Effector memory CD4-positive, alpha-beta T cell (primary cell): ENCODE measurements around the gene SLC17A7.

ENCODE experiments used
- DNase-seq, 3 donors: peaks; one replicate each; pipeline ENCODE4 v3.0.0-alpha.2; 2020
- H3K27ac ChIP-seq: 2 replicates; pipeline ENCODE4 v1.7.0; 2013; ENCODE audit warnings: mild to moderate bottlenecking, low read length, moderate library complexity; ENCODE audit not compliant: insufficient read depth, poor library complexity, severe bottlenecking
- H3K27me3 ChIP-seq: replicated peaks from 2 replicates; pipeline ENCODE4 v1.7.0; 2013; ENCODE audit warnings: mild to moderate bottlenecking, low read length; ENCODE audit not compliant: insufficient read depth, control insufficient read depth, poor library complexity, severe bottlenecking
- H3K36me3 ChIP-seq: 2 replicates; pipeline ENCODE4 v1.7.0; 2013; ENCODE audit warnings: mild to moderate bottlenecking, low read length, moderate library complexity; ENCODE audit not compliant: control insufficient read depth, insufficient read depth
- H3K4me1 ChIP-seq: 2 replicates; pipeline ENCODE4 v1.7.0; 2013; ENCODE audit warnings: low read length, mild to moderate bottlenecking; ENCODE audit not compliant: control insufficient read depth, insufficient read depth, poor library complexity, severe bottlenecking
- H3K4me3 ChIP-seq: 2 replicates; pipeline ENCODE4 v1.7.0; 2013; ENCODE audit warnings: low read length, low read depth, mild to moderate bottlenecking; ENCODE audit not compliant: insufficient read depth, poor library complexity, severe bottlenecking
- H3K9me3 ChIP-seq: 2 replicates; pipeline ENCODE4 v1.7.0; 2013; ENCODE audit warnings: mild to moderate bottlenecking, low read length, moderate library complexity; ENCODE audit not compliant: control insufficient read depth
- total RNA-seq, 3 donors: gene quantifications; one replicate each; lab custom pipeline; 2026; lab: John Stamatoyannopoulos, UW

The SLC17A7 gene
- 0 to 0.19 (median 0) reads per million in 3 donors for total RNA-seq

- Histone ChIP-seq H3K4me3 (no peak within 1 kb of the TSS), H3K4me1 (peaks cover 22% of the 10 kb centered on the region), H3K9me3 (no peaks in the 10 kb centered on the region), H3K36me3 (no peaks in the 10 kb centered on the region), H3K27ac (no peak within 1 kb of the TSS), H3K27me3 (peaks cover 52% of the 10 kb centered on the region)
- peak; percentile 21 to 44 (median 31) for DNase-seq
Measured at GRCh38 chr19:49441210-49441959, at the start of gene SLC17A7. Gene SLC17A7, minus strand, starts transcription at chr19:49441527. Its CDS starts 148 bp downstream, at chr19:49441379.

GRCh38 chr19:49490287-49491029 lies 49.1 kb upstream of the SLC17A7 start:
- Histone ChIP-seq H3K4me3 (peak overlapping the region; percentile 91), H3K9me3 (no peaks in the 10 kb centered on the region), H3K4me1 (peaks cover 33% of the 10 kb centered on the region), H3K36me3 (peaks cover 57% of the 10 kb centered on the region), H3K27ac (peak overlapping the region; percentile 85), H3K27me3 (no peaks in the 10 kb centered on the region)
- no peak for DNase-seq

DNA sequence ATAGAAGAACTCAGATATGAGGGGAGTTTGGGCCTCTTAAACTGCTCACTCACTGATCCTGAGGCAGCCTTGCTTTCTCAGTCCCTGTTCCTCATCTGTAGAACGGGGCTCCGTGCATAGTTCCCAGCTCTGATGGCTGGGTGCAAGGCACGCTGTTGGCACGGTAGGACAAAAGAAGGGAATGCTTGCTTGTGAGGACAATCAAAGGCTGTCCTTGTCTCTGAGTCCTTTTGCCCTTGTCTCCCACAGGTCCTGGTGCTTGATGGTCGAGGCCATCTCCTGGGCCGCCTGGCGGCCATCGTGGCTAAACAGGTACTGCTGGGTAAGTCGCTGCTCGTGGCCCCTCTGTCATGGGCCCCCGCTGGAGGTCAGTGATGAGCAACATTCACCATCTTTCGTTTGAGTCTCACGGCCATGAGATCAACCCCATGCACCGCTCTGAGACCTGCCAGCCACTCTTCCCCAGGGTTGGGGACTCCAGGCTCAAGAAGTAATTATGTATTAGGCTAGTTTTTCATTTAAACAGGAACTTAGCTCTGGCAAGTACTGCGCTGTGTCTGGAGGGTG lies 48.4 kb upstream of the SLC17A7 start:
- Histone ChIP-seq H3K27ac (peak overlapping the region; percentile 85), H3K9me3 (no peaks in the 10 kb centered on the region), H3K27me3 (no peaks in the 10 kb centered on the region), H3K4me3 (peak overlapping the region; percentile 91), H3K4me1 (peaks cover 33% of the 10 kb centered on the region), H3K36me3 (peaks cover 61% of the 10 kb centered on the region)
- peak in 1 of 3 donors; percentile 21 for DNase-seq

DNA sequence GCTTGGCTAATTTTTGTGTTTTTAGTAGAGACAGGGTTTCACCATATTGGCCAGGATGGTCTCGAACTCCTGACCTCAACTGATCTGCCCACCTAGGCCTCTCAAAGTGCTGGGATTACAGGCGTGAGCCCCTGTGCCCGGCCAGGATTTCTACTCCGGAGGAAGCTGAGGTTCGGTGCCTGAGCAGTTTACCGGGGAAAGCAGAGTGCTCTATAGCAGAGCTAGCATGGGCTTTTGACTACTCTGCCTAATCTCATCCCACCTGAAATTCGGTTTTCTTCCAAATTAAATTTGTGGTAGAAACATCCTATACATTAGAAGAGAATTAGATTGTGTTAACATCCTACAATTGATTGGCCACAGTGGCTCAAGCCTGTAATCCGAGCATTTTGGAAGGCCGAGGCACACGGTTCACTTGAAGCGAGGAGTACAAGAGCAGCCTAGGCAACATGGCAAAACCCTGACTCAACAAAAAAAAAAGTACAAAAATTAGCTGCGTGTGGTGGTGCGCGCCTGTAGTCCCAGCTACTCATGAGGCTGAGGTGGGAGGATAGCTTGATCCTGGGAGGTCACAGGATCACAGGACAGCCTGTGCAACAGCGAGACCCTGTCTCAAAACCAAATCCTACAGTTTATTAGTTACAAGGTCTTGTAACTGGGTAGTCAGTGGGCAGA lies 47.7 kb upstream of the SLC17A7 start:
- peak overlapping the region; percentile 85 for H3K27ac ChIP-seq
- no peaks in the 10 kb centered on the region for H3K27me3 ChIP-seq
- DNase-seq: no peak
- peak overlapping the region; percentile 91 for H3K4me3 ChIP-seq
- H3K4me1 ChIP-seq: peaks cover 33% of the 10 kb centered on the region
- H3K36me3 ChIP-seq: peaks cover 66% of the 10 kb centered on the region
- H3K9me3 ChIP-seq: no peaks in the 10 kb centered on the region

DNA sequence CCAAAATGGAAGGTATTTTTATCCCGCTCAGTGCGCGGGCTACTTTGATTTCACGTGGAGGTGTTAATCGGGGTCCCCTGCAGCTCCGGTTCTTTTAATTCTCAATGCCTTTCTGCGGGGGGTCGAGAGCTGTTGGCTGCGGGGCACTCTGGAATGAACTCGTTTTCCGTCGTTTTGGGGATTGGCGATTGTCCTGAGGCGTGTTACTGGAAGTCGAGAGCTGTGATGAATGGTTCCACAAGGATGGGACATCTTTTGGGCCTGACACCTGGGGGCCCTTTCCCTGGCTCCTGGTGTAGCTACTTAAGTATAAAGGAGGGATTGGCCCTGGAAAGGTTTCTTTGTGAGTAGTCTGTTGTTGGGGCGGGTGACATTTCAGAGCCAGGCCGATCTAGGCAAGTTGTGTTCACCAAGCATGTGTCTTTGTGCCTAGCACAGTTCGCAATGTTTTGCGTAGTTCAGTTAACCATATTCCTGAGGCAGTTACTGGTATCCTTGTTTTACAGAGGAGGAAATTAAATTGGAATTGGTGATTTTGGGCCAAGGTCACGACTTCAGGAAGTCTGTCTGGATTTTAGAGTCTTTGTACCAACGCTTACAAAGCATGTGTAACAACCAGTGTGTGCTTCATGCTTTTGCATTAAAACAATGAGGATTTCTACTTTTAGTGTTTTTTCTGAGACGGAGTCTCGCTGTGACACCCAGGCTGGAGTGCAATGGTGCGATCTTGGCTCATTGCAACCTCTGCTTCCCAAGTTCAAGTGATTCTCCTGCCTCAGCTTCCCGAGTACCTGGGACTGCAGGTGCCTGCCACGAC lies 46.9 kb upstream of the SLC17A7 start:
- H3K27ac ChIP-seq: peak overlapping the region; percentile 85
- H3K4me3 ChIP-seq: peak overlapping the region; percentile 91
- no peaks in the 10 kb centered on the region for H3K27me3 ChIP-seq
- DNase-seq: no peak
- peaks cover 68% of the 10 kb centered on the region for H3K36me3 ChIP-seq
- no peaks in the 10 kb centered on the region for H3K9me3 ChIP-seq
- peaks cover 33% of the 10 kb centered on the region for H3K4me1 ChIP-seq

DNA sequence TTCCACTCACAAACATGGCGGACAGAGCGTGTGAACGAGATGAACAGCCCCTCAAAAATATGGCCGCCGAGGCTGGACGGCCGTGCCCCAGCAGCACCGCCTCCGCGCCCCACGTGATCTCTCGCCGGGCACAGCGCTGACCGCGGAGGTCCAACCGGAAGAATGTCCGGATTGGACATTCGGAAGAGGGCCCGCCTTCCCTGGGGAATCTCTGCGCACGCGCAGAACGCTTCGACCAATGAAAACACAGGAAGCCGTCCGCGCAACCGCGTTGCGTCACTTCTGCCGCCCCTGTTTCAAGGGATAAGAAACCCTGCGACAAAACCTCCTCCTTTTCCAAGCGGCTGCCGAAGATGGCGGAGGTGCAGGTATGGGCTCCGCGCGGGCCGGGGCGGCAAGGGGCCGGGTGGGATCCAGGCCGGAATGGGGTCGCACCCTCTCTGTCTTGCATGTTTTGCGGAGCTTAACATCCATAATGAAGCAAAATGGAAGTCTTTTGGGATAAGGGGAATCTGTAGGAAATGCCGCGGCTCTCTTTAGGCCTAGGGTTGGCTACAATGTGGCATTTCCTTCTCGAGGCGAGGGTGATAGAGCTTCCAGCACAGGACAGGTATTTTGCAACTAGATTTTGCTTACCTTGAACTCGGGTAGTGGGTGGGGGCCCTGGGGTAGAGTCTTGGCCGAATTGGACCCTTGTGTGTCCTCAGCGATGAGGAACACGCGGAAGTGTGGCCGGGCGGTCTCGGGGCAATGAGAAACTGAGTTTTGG lies 46.1 kb upstream of the SLC17A7 start, which contains the start of gene RPL13A:
TSS of gene RPL13A (plus strand) at position 332 of the 769 bp plus-strand sequence. CDS start at position 354, 22 bp downstream.
- peaks cover 28% of the 10 kb centered on the region for H3K4me1 ChIP-seq
- peak; percentile 98 to 100 (median 100) for DNase-seq
- no peaks in the 10 kb centered on the region for H3K27me3 ChIP-seq

DNA sequence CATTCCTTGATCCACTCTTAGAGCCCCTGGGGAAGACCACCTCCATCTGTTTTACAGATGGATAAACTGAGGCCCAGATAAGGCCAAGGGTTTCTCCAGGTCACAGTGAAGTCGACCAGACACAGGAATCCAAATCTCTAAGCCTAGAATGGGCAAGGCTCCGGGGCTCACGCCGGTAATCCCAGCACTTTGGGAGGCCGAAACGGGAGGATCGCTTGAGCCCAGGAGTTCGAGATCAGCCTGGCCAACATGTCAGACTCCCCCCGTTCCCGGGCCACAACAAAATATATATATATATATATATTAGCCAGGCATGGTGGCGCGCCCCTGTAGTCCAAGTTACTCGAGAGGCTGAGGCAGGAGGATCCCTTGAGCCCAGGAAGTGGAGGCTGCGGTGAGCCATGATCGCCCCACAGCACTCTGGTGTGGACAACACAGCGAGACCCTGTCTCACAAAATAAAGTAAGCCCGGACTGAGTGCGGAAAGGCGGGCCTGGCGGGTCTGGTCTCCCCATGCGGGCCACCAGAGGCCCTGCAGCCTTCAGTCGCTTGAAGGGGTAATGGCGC lies 45.5 kb upstream of the SLC17A7 start:
- Histone ChIP-seq H3K27me3 (no peaks in the 10 kb centered on the region), H3K36me3 (peaks cover 63% of the 10 kb centered on the region), H3K9me3 (no peaks in the 10 kb centered on the region), H3K27ac (peak overlapping the region; percentile 85), H3K4me3 (no peak overlapping the region), H3K4me1 (peaks cover 25% of the 10 kb centered on the region)
- no peak for DNase-seq

More for the DNA sequence above, 46.1 kb upstream of the SLC17A7 start, which contains the start of gene RPL13A:
- Histone ChIP-seq H3K4me3 (peak within 1 kb of the TSS; percentile 91), H3K36me3 (peaks cover 65% of the 10 kb centered on the region), H3K27ac (peak within 1 kb of the TSS; percentile 85), H3K9me3 (no peaks in the 10 kb centered on the region)

DNA sequence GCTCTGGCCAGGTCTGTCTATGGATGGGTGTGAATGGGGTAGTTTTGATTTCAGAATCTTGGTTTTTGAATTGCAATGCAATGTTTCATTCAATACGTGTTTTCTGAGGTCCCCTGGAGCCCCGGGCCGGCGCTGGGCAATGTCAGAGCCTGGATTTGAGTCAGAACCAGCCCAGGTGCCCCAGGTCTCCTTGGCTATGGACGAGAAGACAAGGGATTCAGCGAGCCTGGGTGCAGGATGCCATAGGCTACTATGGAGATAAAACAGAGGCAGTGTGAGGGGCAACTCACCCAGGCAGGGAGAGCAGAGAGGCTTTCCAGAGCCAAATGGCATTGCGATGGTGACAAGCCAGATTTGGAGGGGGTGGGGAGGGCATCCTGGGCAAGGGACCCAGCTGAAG lies 44.9 kb upstream of the SLC17A7 start:
- Histone ChIP-seq H3K27ac (peak overlapping the region; percentile 85), H3K9me3 (no peaks in the 10 kb centered on the region), H3K27me3 (no peaks in the 10 kb centered on the region), H3K4me1 (peaks cover 27% of the 10 kb centered on the region), H3K4me3 (no peak overlapping the region), H3K36me3 (peaks cover 63% of the 10 kb centered on the region)
- no peak for DNase-seq
